Pulmonary artery endothelial cell (primary cell): Measurements from ENCODE around the gene GPR68. TPM values are rescaled to one million over a fixed set of nuclear protein-coding genes. Genes with fewer than 3 reads are reported as not detected.
"Not testable (repeated sequence)": the region's sequence is repeated elsewhere in the genome, so short reads cannot be mapped to it uniquely, and the experiment has no call there.

Source experiments
- DNase-seq: peaks from one replicate; pipeline ENCODE4 v3.0.0-alpha.2; 2011; ENCODE audit warnings: low read depth, low spot score
- total RNA-seq: library from RNA; depleted of rRNA; stranded (reverse); fragments of >200 nt; gene quantifications from 2 replicates; pipeline ENCODE4 v1.2.3, GENCODE V29; 2014

Gene GPR68
- total RNA-seq, 1 donor from 2014 or later, result 1.3 TPM

- no peak for DNase-seq
Observed at GRCh38 chr14:91228112-91229004, 16.1 kb downstream of the GPR68 start.

GRCh38 chr14:91227183-91227628, 17.3 kb downstream of the GPR68 start:
- no peak for DNase-seq

GRCh38 chr14:91226360-91226759, 18.1 kb downstream of the GPR68 start:
- not testable (repeated sequence) for DNase-seq

- DNase-seq, result no peak
Observed at GRCh38 chr14:91225025-91225424, 19.5 kb downstream of the GPR68 start.

GRCh38 chr14:91223028-91223783, 21.3 kb downstream of the GPR68 start:
- no peak for DNase-seq

GRCh38 chr14:91221270-91221669, 23.2 kb downstream of the GPR68 start:
- DNase-seq, result no peak

GRCh38 chr14:91220581-91221000, 23.9 kb downstream of the GPR68 start:
- no peak for DNase-seq

- no peak for DNase-seq
Observed at GRCh38 chr14:91219517-91220389, 24.8 kb downstream of the GPR68 start.

- DNase-seq, result no peak
Observed at GRCh38 chr14:91218014-91218413, 26.5 kb downstream of the GPR68 start.

- no peak for DNase-seq
Observed at GRCh38 chr14:91216731-91217226, 27.7 kb downstream of the GPR68 start.

- DNase-seq, result no peak
Observed at GRCh38 chr14:91215381-91215780, 29.1 kb downstream of the GPR68 start.

GRCh38 chr14:91214306-91214705, 30.2 kb downstream of the GPR68 start:
- DNase-seq, result no peak

GRCh38 chr14:91211017-91211416, 33.5 kb downstream of the GPR68 start:
- no peak for DNase-seq

- no peak for DNase-seq
Observed at GRCh38 chr14:91207008-91207407, 37.5 kb downstream of the GPR68 start.

- no peak for DNase-seq
Observed at GRCh38 chr14:91205459-91205858, 39.0 kb downstream of the GPR68 start.

GRCh38 chr14:91204657-91205056, 39.8 kb downstream of the GPR68 start:
- DNase-seq, result no peak

GRCh38 chr14:91202234-91202974, 42.1 kb downstream of the GPR68 start:
- no peak for DNase-seq

GRCh38 chr14:91200802-91201201, 43.7 kb downstream of the GPR68 start:
- DNase-seq, result not testable (repeated sequence)

- DNase-seq, result no peak
Observed at GRCh38 chr14:91197631-91198030, 46.9 kb downstream of the GPR68 start.

- DNase-seq, result no peak
Observed at GRCh38 chr14:91195881-91196280, 48.6 kb downstream of the GPR68 start.

GRCh38 chr14:91193069-91193468, 51.4 kb downstream of the GPR68 start:
- no peak for DNase-seq
